ENCODE data around the gene ADH1B. TPM values are rescaled to one million over a fixed set of nuclear protein-coding genes. Genes with fewer than 3 reads are reported as not detected.
"Not testable (repeated sequence)": the region's sequence is repeated elsewhere in the genome, so short reads cannot be mapped to it uniquely, and the experiment has no call there.

Gene ADH1B
- total RNA-seq (1 to 10 TPM in 3 of 5 donors, not detected in 2; 2.0 to 3.1 (median 2.1) TPM), total RNA-seq (0 to 0.09 (median 0) reads per million in 29 experiments)
- total RNA-seq (2013): 0.06 TPM

GRCh38 chr4:99321241-99322191 is at the start of gene ADH1B:
Gene ADH1B (minus strand): TSS chr4:99321401. CDS start chr4:99321331, 70 bp downstream.
- Mint-ChIP-seq H3K4me3 (no peak within 1 kb of the TSS), H3K36me3 (no peaks in the 10 kb centered on the region), H3K27me3 (peaks cover 5 to 18% of the 10 kb centered on the region in 2 donors), H3K9me3 (no peaks in the 10 kb centered on the region), H3K27ac (no peak within 1 kb of the TSS), H3K4me1 (no peaks in the 10 kb centered on the region)
- Histone ChIP-seq H3K27me3 (replicated peaks in 1 of 2; ENCODE audit: control insufficient read depth in 2 of 2, extremely low read depth in 1 of 2, insufficient read depth in 2 of 2, low read length in 1 of 2) (no peaks in the 10 kb centered on the region), H3K9me3 (no peaks in the 10 kb centered on the region), H3K4me1 (ENCODE audit: control insufficient read depth in 1 of 2, extremely low read depth in 1 of 2, insufficient read depth in 2 of 2, low read length in 2 of 2) (no peaks in the 10 kb centered on the region), H3K4me3 (ENCODE audit: control insufficient read depth in 1 of 2, extremely low read depth in 1 of 2, low read length in 1 of 2) (no peak within 1 kb of the TSS), H3K36me3 (ENCODE audit: control insufficient read depth in 2 of 2, extremely low read depth in 1 of 2, insufficient read depth in 1 of 2, low read length in 1 of 2) (no peaks in the 10 kb centered on the region), H3K27ac (ENCODE audit: low read length) (no peak within 1 kb of the TSS)
- no peak for DNase-seq
- no peak for ATAC-seq (replicated peaks in 1 of 4)
- CTCF ChIA-PET: no interaction called here
- POLR2A ChIA-PET: interaction anchor here in 1 of 2 donors (0.6 kb wide), 1 partner anchor 18 kb away, joined by 7 read pairs; no protein-coding TSS in a partner anchor
- no CpG with 5 or more reads among the region's 8 CpGs for WGBS (ENCODE audit: insufficient coverage)

- H3K27me3 Mint-ChIP-seq: peaks cover 16 to 21% of the 10 kb centered on the region in 2 donors
- H3K4me3 ChIP-seq (ENCODE audit: control insufficient read depth in 1 of 2, extremely low read depth in 1 of 2, low read length in 1 of 2); POLR2A ChIA-PET; H3K9me3 ChIP-seq; ATAC-seq (replicated peaks in 1 of 4); CTCF ChIA-PET; H3K4me1 Mint-ChIP-seq; H3K36me3 ChIP-seq (ENCODE audit: control insufficient read depth in 2 of 2, extremely low read depth in 1 of 2, insufficient read depth in 1 of 2, low read length in 1 of 2); H3K27me3 ChIP-seq (replicated peaks in 1 of 2; ENCODE audit: control insufficient read depth in 2 of 2, extremely low read depth in 1 of 2, insufficient read depth in 2 of 2, low read length in 1 of 2); H3K36me3 Mint-ChIP-seq; DNase-seq; H3K4me3 Mint-ChIP-seq; H3K4me1 ChIP-seq (ENCODE audit: control insufficient read depth in 1 of 2, extremely low read depth in 1 of 2, insufficient read depth in 2 of 2, low read length in 2 of 2); H3K27ac Mint-ChIP-seq; H3K27ac ChIP-seq (ENCODE audit: low read length): not testable (repeated sequence)
- H3K9me3 Mint-ChIP-seq: peaks cover 0 to 14% (median 8%) of the 10 kb centered on the region in 3 donors
- WGBS (ENCODE audit: insufficient coverage): 71% methylated on average over 1 of the region's 2 CpGs
Measured at GRCh38 chr4:99367817-99368216, 46.6 kb upstream of the ADH1B start.

- Histone ChIP-seq H3K4me3 (ENCODE audit: control insufficient read depth in 1 of 2, extremely low read depth in 1 of 2, low read length in 1 of 2) (no peak overlapping the region), H3K27ac (ENCODE audit: low read length) (no peak overlapping the region), H3K36me3 (ENCODE audit: control insufficient read depth in 2 of 2, extremely low read depth in 1 of 2, insufficient read depth in 1 of 2, low read length in 1 of 2) (no peaks in the 10 kb centered on the region), H3K9me3 (no peaks in the 10 kb centered on the region), H3K4me1 (ENCODE audit: control insufficient read depth in 1 of 2, extremely low read depth in 1 of 2, insufficient read depth in 2 of 2, low read length in 2 of 2) (no peaks in the 10 kb centered on the region), H3K27me3 (replicated peaks in 1 of 2; ENCODE audit: control insufficient read depth in 2 of 2, extremely low read depth in 1 of 2, insufficient read depth in 2 of 2, low read length in 1 of 2) (no peaks in the 10 kb centered on the region)
- DNase-seq: no peak
- Mint-ChIP-seq H3K36me3 (no peaks in the 10 kb centered on the region), H3K4me1 (peaks cover 0 to 2% (median 0%) of the 10 kb centered on the region in 3 donors), H3K27me3 (peaks cover 16 to 18% of the 10 kb centered on the region in 2 donors), H3K9me3 (peaks cover 0 to 4% (median 0%) of the 10 kb centered on the region in 3 donors), H3K4me3 (no peak overlapping the region), H3K27ac (no peak overlapping the region)
- no CpG with 5 or more reads among the region's 1 CpG for WGBS (ENCODE audit: insufficient coverage)
- no peak for ATAC-seq (replicated peaks in 1 of 4)
- ChIA-PET POLR2A (no interaction called here), CTCF (no interaction called here)
Measured at GRCh38 chr4:99366491-99366890, 45.3 kb upstream of the ADH1B start.

- CTCF ChIA-PET: no interaction called here
- peaks cover 8 to 12% of the 10 kb centered on the region in 2 donors for H3K27me3 Mint-ChIP-seq
- H3K27ac Mint-ChIP-seq: no peak overlapping the region
- DNase-seq (no peak), ATAC-seq (replicated peaks in 1 of 4) (no peak)
- no peaks in the 10 kb centered on the region for H3K36me3 Mint-ChIP-seq
- peaks cover 0 to 2% (median 0%) of the 10 kb centered on the region in 3 donors for H3K4me1 Mint-ChIP-seq
- H3K36me3 ChIP-seq (ENCODE audit: control insufficient read depth in 2 of 2, extremely low read depth in 1 of 2, insufficient read depth in 1 of 2, low read length in 1 of 2): no peaks in the 10 kb centered on the region
- peaks cover 0 to 4% of the 10 kb centered on the region in 2 experiments for H3K27me3 ChIP-seq (replicated peaks in 1 of 2; ENCODE audit: control insufficient read depth in 2 of 2, extremely low read depth in 1 of 2, insufficient read depth in 2 of 2, low read length in 1 of 2)
- no peak overlapping the region for H3K4me3 ChIP-seq (ENCODE audit: control insufficient read depth in 1 of 2, extremely low read depth in 1 of 2, low read length in 1 of 2)
- peaks cover 0 to 4% (median 0%) of the 10 kb centered on the region in 3 donors for H3K9me3 Mint-ChIP-seq
- no peak overlapping the region for H3K27ac ChIP-seq (ENCODE audit: low read length)
- POLR2A ChIA-PET: interaction anchor here in 1 of 2 donors (0.8 kb wide), 1 partner anchor 12 kb away, joined by 4 read pairs; no protein-coding TSS in a partner anchor
- H3K9me3 ChIP-seq: no peaks in the 10 kb centered on the region
- H3K4me3 Mint-ChIP-seq: no peak overlapping the region
- H3K4me1 ChIP-seq (ENCODE audit: control insufficient read depth in 1 of 2, extremely low read depth in 1 of 2, insufficient read depth in 2 of 2, low read length in 2 of 2): no peaks in the 10 kb centered on the region
Measured at GRCh38 chr4:99362768-99363167, 41.6 kb upstream of the ADH1B start.

- Mint-ChIP-seq H3K4me3 (no peak overlapping the region), H3K4me1 (peaks cover 0 to 2% (median 0%) of the 10 kb centered on the region in 3 donors), H3K27ac (no peak overlapping the region), H3K9me3 (peaks cover 0 to 4% (median 0%) of the 10 kb centered on the region in 3 donors), H3K36me3 (no peaks in the 10 kb centered on the region), H3K27me3 (peaks cover 4 to 8% of the 10 kb centered on the region in 2 donors)
- Histone ChIP-seq H3K9me3 (no peaks in the 10 kb centered on the region), H3K36me3 (ENCODE audit: control insufficient read depth in 2 of 2, extremely low read depth in 1 of 2, insufficient read depth in 1 of 2, low read length in 1 of 2) (no peaks in the 10 kb centered on the region), H3K4me1 (ENCODE audit: control insufficient read depth in 1 of 2, extremely low read depth in 1 of 2, insufficient read depth in 2 of 2, low read length in 2 of 2) (no peaks in the 10 kb centered on the region), H3K27ac (ENCODE audit: low read length) (no peak overlapping the region), H3K27me3 (replicated peaks in 1 of 2; ENCODE audit: control insufficient read depth in 2 of 2, extremely low read depth in 1 of 2, insufficient read depth in 2 of 2, low read length in 1 of 2) (peaks cover 0 to 4% of the 10 kb centered on the region in 2 experiments), H3K4me3 (ENCODE audit: control insufficient read depth in 1 of 2, extremely low read depth in 1 of 2, low read length in 1 of 2) (no peak overlapping the region)
- ChIA-PET CTCF (no interaction called here), POLR2A (no interaction called here)
- ATAC-seq (replicated peaks in 1 of 4) (no peak), DNase-seq (no peak)
Measured at GRCh38 chr4:99361899-99362275, 40.7 kb upstream of the ADH1B start.

GRCh38 chr4:99361268-99361898 is 40.2 kb upstream of the ADH1B start:
- Histone ChIP-seq H3K27me3 (replicated peaks in 1 of 2; ENCODE audit: control insufficient read depth in 2 of 2, extremely low read depth in 1 of 2, insufficient read depth in 2 of 2, low read length in 1 of 2) (peaks cover 0 to 4% of the 10 kb centered on the region in 2 experiments), H3K9me3 (no peaks in the 10 kb centered on the region), H3K4me3 (ENCODE audit: control insufficient read depth in 1 of 2, extremely low read depth in 1 of 2, low read length in 1 of 2) (no peak overlapping the region), H3K27ac (ENCODE audit: low read length) (no peak overlapping the region), H3K4me1 (ENCODE audit: control insufficient read depth in 1 of 2, extremely low read depth in 1 of 2, insufficient read depth in 2 of 2, low read length in 2 of 2) (no peaks in the 10 kb centered on the region), H3K36me3 (ENCODE audit: control insufficient read depth in 2 of 2, extremely low read depth in 1 of 2, insufficient read depth in 1 of 2, low read length in 1 of 2) (no peaks in the 10 kb centered on the region)
- Mint-ChIP-seq H3K36me3 (no peaks in the 10 kb centered on the region), H3K4me1 (peaks cover 0 to 4% (median 0%) of the 10 kb centered on the region in 3 donors), H3K27me3 (peaks cover 8% of the 10 kb centered on the region in 2 donors), H3K27ac (no peak overlapping the region), H3K4me3 (no peak overlapping the region), H3K9me3 (peaks cover 0 to 4% (median 1%) of the 10 kb centered on the region in 3 donors)
- no peak for DNase-seq
- no peak for ATAC-seq (replicated peaks in 1 of 4)
- POLR2A ChIA-PET: no interaction called here
- CTCF ChIA-PET: no interaction called here
